Naive B cell (primary cell): ENCODE results near the gene FKRP. TPM values are rescaled to one million over a fixed set of nuclear protein-coding genes. Genes with fewer than 3 reads are reported as not detected.

Source experiments
- ATAC-seq, 2 donors: fragments of 150-1000 bp; cut with Tn5 transposase; 2 replicates each; pipeline ENCODE4 v1.10.0; 2021; ENCODE audit warnings: low read depth in 2 of 2, mild to moderate bottlenecking in 2 of 2, moderate library complexity in 2 of 2
- DNase-seq: peaks from one replicate; pipeline ENCODE4 v3.0.0; 2022
- H3K27ac Mint-ChIP-seq, 6 donors: one replicate each; pipeline ENCODE4 v1.8.0; 2020 to 2022; ENCODE audit warnings: mild to moderate bottlenecking in 6 of 6, mixed read lengths in 6 of 6, moderate library complexity in 5 of 6, inconsistent platforms in 2 of 6
- H3K27me3 Mint-ChIP-seq, 3 donors: one replicate each; pipeline ENCODE4 v1.8.0; 2021 to 2022; ENCODE audit warnings: mixed read lengths in 3 of 3, mild to moderate bottlenecking in 1 of 3
- H3K36me3 Mint-ChIP-seq, 2 donors: one replicate each; pipeline ENCODE4 v1.8.0; 2020 to 2022; ENCODE audit warnings: mixed read lengths in 2 of 2, inconsistent platforms in 1 of 2, mild to moderate bottlenecking in 1 of 2
- H3K4me1 Mint-ChIP-seq, 3 donors: one replicate each; pipeline ENCODE4 v1.8.0; 2020 to 2022; ENCODE audit warnings: mixed read lengths in 3 of 3, inconsistent platforms in 1 of 3, mild to moderate bottlenecking in 1 of 3, moderate library complexity in 1 of 3
- H3K4me3 Mint-ChIP-seq, 8 donors: one replicate each; pipeline ENCODE4 v1.8.0; 2020 to 2022; ENCODE audit warnings: mild to moderate bottlenecking in 8 of 8, mixed read lengths in 8 of 8, moderate library complexity in 8 of 8, inconsistent platforms in 2 of 8
- H3K9me3 Mint-ChIP-seq, 7 donors: one replicate each; pipeline ENCODE4 v1.8.0; 2020 to 2022; ENCODE audit warnings: mixed read lengths in 7 of 7, mild to moderate bottlenecking in 5 of 7, inconsistent platforms in 2 of 7, moderate library complexity in 1 of 7
- polyA plus RNA-seq, 6 donors: library from polyadenylated mRNA; unstranded; fragments of 300-500 nt; fragmentation: Illumina TruSeq; gene quantifications; one replicate each; pipeline ENCODE4 v1.2.3, GENCODE V29; 2021; ENCODE audit warnings: low read depth in 6 of 6

FKRP gene
- polyA plus RNA-seq, 6 donors from 2014 or later: 2.0 to 10.1 (median 6.0) TPM

GRCh38 chr19:46742926-46743480 lies 2.9 kb upstream of the FKRP start:
- Mint-ChIP-seq H3K4me3 (peak overlapping the region in 4 of 8 donors; percentile 21 to 91 (median 51)), H3K9me3 (no peaks in the 10 kb centered on the region), H3K4me1 (peaks cover 58 to 64% (median 63%) of the 10 kb centered on the region in 3 donors)

GRCh38 chr19:46744005-46744691 lies 1.7 kb upstream of the FKRP start:
- ATAC-seq (no peak), DNase-seq (no peak)
- peak overlapping the region in 2 of 6 donors; percentile 16 to 86 for H3K27ac Mint-ChIP-seq
- H3K4me1 Mint-ChIP-seq: peaks cover 60 to 73% (median 71%) of the 10 kb centered on the region in 3 donors
- no peaks in the 10 kb centered on the region for H3K36me3 Mint-ChIP-seq
- H3K9me3 Mint-ChIP-seq: no peaks in the 10 kb centered on the region
- peak overlapping the region; percentile 87 to 98 (median 91) for H3K4me3 Mint-ChIP-seq
- no peaks in the 10 kb centered on the region for H3K27me3 Mint-ChIP-seq

More at GRCh38 chr19:46742926-46743480, 2.9 kb upstream of the FKRP start:
- Mint-ChIP-seq H3K36me3 (no peaks in the 10 kb centered on the region), H3K27me3 (no peaks in the 10 kb centered on the region), H3K27ac (peak overlapping the region in 3 of 6 donors; percentile 24 to 75 (median 53))
- no peak for DNase-seq
- ATAC-seq: no peak

GRCh38 chr19:46745030-46745429 lies 827 bp upstream of the FKRP start:
- Mint-ChIP-seq H3K27ac (peak overlapping the region; percentile 63 to 95 (median 93)), H3K27me3 (no peaks in the 10 kb centered on the region), H3K4me3 (peak overlapping the region; percentile 87 to 98 (median 91)), H3K36me3 (no peaks in the 10 kb centered on the region), H3K4me1 (peaks cover 54 to 66% (median 65%) of the 10 kb centered on the region in 3 donors), H3K9me3 (no peaks in the 10 kb centered on the region)
- DNase-seq: no peak
- ATAC-seq: no peak

- H3K4me1 Mint-ChIP-seq: peaks cover 51 to 63% (median 62%) of the 10 kb centered on the region in 3 donors
Measured at GRCh38 chr19:46746281-46747057, 612 bp downstream of the FKRP start, which contains the start of gene STRN4. STRN4 (minus strand) TSS chr19:46746450; CDS start chr19:46746430, 20 bp downstream.

GRCh38 chr19:46748325-46749109 lies 2.7 kb downstream of the FKRP start:
- peak overlapping the region; percentile 4 to 89 (median 75) for H3K4me3 Mint-ChIP-seq
- DNase-seq (peak; percentile 51), ATAC-seq (no peak)
- peaks cover 38 to 54% (median 49%) of the 10 kb centered on the region in 3 donors for H3K4me1 Mint-ChIP-seq
- H3K36me3 Mint-ChIP-seq: peaks cover 0 to 7% of the 10 kb centered on the region in 2 donors
- no peaks in the 10 kb centered on the region for H3K27me3 Mint-ChIP-seq
- H3K9me3 Mint-ChIP-seq: no peaks in the 10 kb centered on the region
- peak overlapping the region; percentile 2 to 97 (median 74) for H3K27ac Mint-ChIP-seq

More at GRCh38 chr19:46746281-46747057, 612 bp downstream of the FKRP start, which contains the start of gene STRN4:
- Mint-ChIP-seq H3K4me3 (peak within 1 kb of the TSS; percentile 87 to 98 (median 91)), H3K36me3 (no peaks in the 10 kb centered on the region), H3K9me3 (no peaks in the 10 kb centered on the region), H3K27me3 (no peaks in the 10 kb centered on the region), H3K27ac (peak within 1 kb of the TSS; percentile 90 to 98 (median 95))
- ATAC-seq: peak; percentile 60 to 71
- peak; percentile 42 for DNase-seq

GRCh38 chr19:46753420-46754155 lies 7.7 kb downstream of the FKRP start:
- peak overlapping the region in 2 of 8 donors; percentile 14 to 69 for H3K4me3 Mint-ChIP-seq
- DNase-seq (peak; percentile 57), ATAC-seq (peak; percentile 83 to 85)
- H3K9me3 Mint-ChIP-seq: no peaks in the 10 kb centered on the region
- no peaks in the 10 kb centered on the region for H3K27me3 Mint-ChIP-seq
- H3K4me1 Mint-ChIP-seq: peaks cover 18 to 26% (median 22%) of the 10 kb centered on the region in 3 donors
- H3K36me3 Mint-ChIP-seq: peaks cover 0 to 7% of the 10 kb centered on the region in 2 donors
- peak overlapping the region in 4 of 6 donors; percentile 42 to 88 (median 65) for H3K27ac Mint-ChIP-seq

GRCh38 chr19:46755077-46755852 lies 9.4 kb downstream of the FKRP start:
- H3K4me3 Mint-ChIP-seq: no peak overlapping the region
- H3K27ac Mint-ChIP-seq: no peak overlapping the region
- no peaks in the 10 kb centered on the region for H3K9me3 Mint-ChIP-seq
- no peak for ATAC-seq
- DNase-seq: no peak
- peaks cover 0 to 7% of the 10 kb centered on the region in 2 donors for H3K36me3 Mint-ChIP-seq
- no peaks in the 10 kb centered on the region for H3K27me3 Mint-ChIP-seq
- H3K4me1 Mint-ChIP-seq: peaks cover 16 to 20% (median 19%) of the 10 kb centered on the region in 3 donors

- H3K27ac Mint-ChIP-seq: no peak overlapping the region
- H3K4me3 Mint-ChIP-seq: no peak overlapping the region
- ATAC-seq: no peak
- peaks cover 10 to 15% (median 14%) of the 10 kb centered on the region in 3 donors for H3K4me1 Mint-ChIP-seq
- H3K27me3 Mint-ChIP-seq: no peaks in the 10 kb centered on the region
- peaks cover 0 to 7% of the 10 kb centered on the region in 2 donors for H3K36me3 Mint-ChIP-seq
- no peak for DNase-seq
- no peaks in the 10 kb centered on the region for H3K9me3 Mint-ChIP-seq
Measured at GRCh38 chr19:46755853-46756543, 10.1 kb downstream of the FKRP start.

GRCh38 chr19:46756544-46756888 lies 10.7 kb downstream of the FKRP start:
- H3K27me3 Mint-ChIP-seq: no peaks in the 10 kb centered on the region
- peaks cover 0 to 7% of the 10 kb centered on the region in 2 donors for H3K36me3 Mint-ChIP-seq
- no peak overlapping the region for H3K4me3 Mint-ChIP-seq
- no peak for DNase-seq
- H3K27ac Mint-ChIP-seq: no peak overlapping the region
- peaks cover 10 to 15% (median 14%) of the 10 kb centered on the region in 3 donors for H3K4me1 Mint-ChIP-seq
- no peak for ATAC-seq
- no peaks in the 10 kb centered on the region for H3K9me3 Mint-ChIP-seq

- no peaks in the 10 kb centered on the region for H3K9me3 Mint-ChIP-seq
- H3K27me3 Mint-ChIP-seq: no peaks in the 10 kb centered on the region
- DNase-seq: no peak
- H3K27ac Mint-ChIP-seq: peak overlapping the region in 1 of 6 donors; percentile 33
- H3K4me1 Mint-ChIP-seq: peaks cover 5 to 6% (median 5%) of the 10 kb centered on the region in 3 donors
- H3K4me3 Mint-ChIP-seq: no peak overlapping the region
- ATAC-seq: no peak
- no peaks in the 10 kb centered on the region for H3K36me3 Mint-ChIP-seq
Measured at GRCh38 chr19:46759206-46759605, 13.3 kb downstream of the FKRP start.

GRCh38 chr19:46759817-46760333 lies 14.0 kb downstream of the FKRP start:
- peak overlapping the region in 2 of 6 donors; percentile 24 to 33 for H3K27ac Mint-ChIP-seq
- no peak for ATAC-seq
- no peaks in the 10 kb centered on the region for H3K27me3 Mint-ChIP-seq
- no peaks in the 10 kb centered on the region for H3K9me3 Mint-ChIP-seq
- H3K4me1 Mint-ChIP-seq: peaks cover 5 to 6% (median 5%) of the 10 kb centered on the region in 3 donors
- H3K4me3 Mint-ChIP-seq: no peak overlapping the region
- DNase-seq: no peak
- no peaks in the 10 kb centered on the region for H3K36me3 Mint-ChIP-seq
